ENCODE results near the gene GRIK3. TPM values are rescaled to one million over a fixed set of nuclear protein-coding genes. Genes with fewer than 3 reads are reported as not detected.

Gene GRIK3
- total and polyA plus RNA-seq, 11 donors = 0.06 to 1.6 (median 0.29) TPM

GRCh38 chr1:36784147-36784859 lies 250.0 kb downstream of the GRIK3 start:
- TF ChIP-seq POLR2A (IDR thresholded peaks at IDR 0.05) (no peak), CTCF (IDR thresholded peaks at IDR 0.05) (no peak)
- ATAC-seq = no peak
- intact Hi-C loops (cut with DNase I) = no loop called here
- H3K4me3 ChIP-seq = no peak overlapping the region
- H3K9me3 ChIP-seq = no peaks in the 10 kb centered on the region
- H3K27me3 ChIP-seq = peaks cover 0 to 69% (median 5%) of the 10 kb centered on the region in 9 donors
- no peak for DNase-seq
- 51 to 57% (median 54%) methylated on average over 9 of the region's 9 CpGs for WGBS, 4 donors
- H3K27ac ChIP-seq = no peak overlapping the region
- H3K4me1 ChIP-seq = no peaks in the 10 kb centered on the region
- no peaks in the 10 kb centered on the region for H3K36me3 ChIP-seq

- Histone ChIP-seq H3K36me3 (no peaks in the 10 kb centered on the region), H3K4me1 (no peaks in the 10 kb centered on the region), H3K9me3 (no peaks in the 10 kb centered on the region), H3K27ac (no peak overlapping the region), H3K27me3 (peaks cover 0 to 63% (median 2%) of the 10 kb centered on the region in 9 donors), H3K4me3 (no peak overlapping the region)
- DNase-seq (no peak), ATAC-seq (no peak)
- 72 to 91% (median 82%) methylated on average over 3 of the region's 3 CpGs for WGBS, 4 donors
- intact Hi-C loops (cut with DNase I) = no loop called here
- TF ChIP-seq CTCF (IDR thresholded peaks at IDR 0.05) (no peak), POLR2A (IDR thresholded peaks at IDR 0.05) (no peak)
These were observed 250.8 kb downstream of the GRIK3 start for GRCh38 chr1:36783475-36783874.

GRCh38 chr1:36782785-36783184 lies 251.5 kb downstream of the GRIK3 start:
- Histone ChIP-seq H3K4me3 (no peak overlapping the region), H3K27ac (no peak overlapping the region), H3K4me1 (no peaks in the 10 kb centered on the region), H3K27me3 (peaks cover 0 to 59% (median 0%) of the 10 kb centered on the region in 9 donors), H3K9me3 (no peaks in the 10 kb centered on the region), H3K36me3 (no peaks in the 10 kb centered on the region)
- ATAC-seq (no peak), DNase-seq (no peak)
- intact Hi-C loops (cut with DNase I) = no loop called here
- WGBS, 4 donors = 46 to 60% (median 55%) methylated on average over 2 of the region's 2 CpGs
- no peak for TF ChIP-seq POLR2A (IDR thresholded peaks at IDR 0.05)
- no peak for TF ChIP-seq CTCF (IDR thresholded peaks at IDR 0.05)

GRCh38 chr1:36782085-36782484 lies 252.2 kb downstream of the GRIK3 start:
- no peaks in the 10 kb centered on the region for H3K9me3 ChIP-seq
- no peak overlapping the region for H3K4me3 ChIP-seq
- no peaks in the 10 kb centered on the region for H3K4me1 ChIP-seq
- no peak for TF ChIP-seq POLR2A (IDR thresholded peaks at IDR 0.05)
- TF ChIP-seq CTCF (IDR thresholded peaks at IDR 0.05) = no peak
- H3K27me3 ChIP-seq = peaks cover 0 to 58% (median 0%) of the 10 kb centered on the region in 9 donors
- no peaks in the 10 kb centered on the region for H3K36me3 ChIP-seq
- ATAC-seq = no peak
- DNase-seq = no peak
- 72 to 77% (median 75%) methylated on average over 6 of the region's 6 CpGs for WGBS, 4 donors
- intact Hi-C loops (cut with DNase I) = no loop called here
- no peak overlapping the region for H3K27ac ChIP-seq
